ENCODE results near the gene ANKRD11. TPM values are rescaled to one million over a fixed set of nuclear protein-coding genes. Genes with fewer than 3 reads are reported as not detected.
A peak's percentile ranks its signal among the peaks of the same experiment; 100 is the strongest.

Gene ANKRD11
- polyA plus RNA-seq, 1 experiment, result 48.1 TPM

- Histone ChIP-seq H3K27me3 (ENCODE audit: control insufficient read depth, insufficient read depth, low read length) (no peaks in the 10 kb centered on the region), H3K9me3 (ENCODE audit: control insufficient read depth, insufficient read depth, low read length) (peaks cover 2% of the 10 kb centered on the region; the same call in 1 of the 2 replicates), H3K27ac (ENCODE audit: low read depth, low read length) (no peak overlapping the region), H3K4me3 (ENCODE audit: low read depth, low read length) (no peak overlapping the region)
- POLR2A ChIA-PET, result no interaction called here
- CTCF ChIA-PET, result no interaction called here
- DNase-seq (ENCODE audit: low read depth, low spot score), result no peak
- no peak for TF ChIP-seq CTCF (IDR thresholded peaks at IDR 0.05; ENCODE audit: low read depth, low read length)
Measured at GRCh38 chr16:89369266-89369895, 121.0 kb downstream of the ANKRD11 start.

- H3K9me3 ChIP-seq (ENCODE audit: control insufficient read depth, insufficient read depth, low read length), result peaks cover under 1% of the 10 kb centered on the region; the same call in 1 of the 2 replicates
- no peak for TF ChIP-seq CTCF (IDR thresholded peaks at IDR 0.05; ENCODE audit: low read depth, low read length)
- H3K4me3 ChIP-seq (ENCODE audit: low read depth, low read length), result no peak overlapping the region
- no peak for DNase-seq (ENCODE audit: low read depth, low spot score)
- ChIA-PET POLR2A (no interaction called here), CTCF (interaction anchor here (1.0 kb wide), 1 partner anchor 36 kb away, joined by 3 read pairs; no protein-coding TSS in a partner anchor)
- no peaks in the 10 kb centered on the region for H3K27me3 ChIP-seq (ENCODE audit: control insufficient read depth, insufficient read depth, low read length)
- H3K27ac ChIP-seq (ENCODE audit: low read depth, low read length), result no peak overlapping the region
Measured at GRCh38 chr16:89368604-89369249, 121.6 kb downstream of the ANKRD11 start.

- POLR2A ChIA-PET, result interaction anchor here (0.6 to 0.7 kb wide), 2 partner anchors 12 to 16 kb away, joined by 3 to 8 read pairs; no protein-coding TSS in a partner anchor
- CTCF ChIA-PET, result no interaction called here
- no peaks in the 10 kb centered on the region for H3K27me3 ChIP-seq (ENCODE audit: control insufficient read depth, insufficient read depth, low read length)
- no peak for DNase-seq (ENCODE audit: low read depth, low spot score)
- H3K4me3 ChIP-seq (ENCODE audit: low read depth, low read length), result no peak overlapping the region
- H3K9me3 ChIP-seq (ENCODE audit: control insufficient read depth, insufficient read depth, low read length), result no peaks in the 10 kb centered on the region; the same call in 1 of the 2 replicates
- H3K27ac ChIP-seq (ENCODE audit: low read depth, low read length), result no peak overlapping the region
- no peak for TF ChIP-seq CTCF (IDR thresholded peaks at IDR 0.05; ENCODE audit: low read depth, low read length)
Measured at GRCh38 chr16:89367538-89367915, 122.8 kb downstream of the ANKRD11 start.

- Histone ChIP-seq H3K4me3 (ENCODE audit: low read depth, low read length) (no peak overlapping the region), H3K27me3 (ENCODE audit: control insufficient read depth, insufficient read depth, low read length) (no peaks in the 10 kb centered on the region), H3K27ac (ENCODE audit: low read depth, low read length) (peak overlapping the region; percentile 3), H3K9me3 (ENCODE audit: control insufficient read depth, insufficient read depth, low read length) (no peaks in the 10 kb centered on the region; the same call in 1 of the 2 replicates)
- no peak for DNase-seq (ENCODE audit: low read depth, low spot score)
- POLR2A ChIA-PET, result no interaction called here
- CTCF ChIA-PET, result no interaction called here
- TF ChIP-seq CTCF (IDR thresholded peaks at IDR 0.05; ENCODE audit: low read depth, low read length), result no peak
Measured at GRCh38 chr16:89366561-89367537, 123.5 kb downstream of the ANKRD11 start.
